SK-N-SH (cell line): ENCODE results near the gene EVC. TPM values are rescaled to one million over a fixed set of nuclear protein-coding genes. Genes with fewer than 3 reads are reported as not detected.

Source experiments
- CTCF ChIA-PET: fragments of 300-600, 350-600 bp; formaldehyde crosslinking; extraction: SDS; loops from one replicate; lab custom pipeline; 2021; lab: Yijun Ruan, JAX
- POLR2A ChIA-PET: fragments of 350-600 bp; sonication (Branson Sonifier 250); formaldehyde crosslinking; extraction: SDS; loops from one replicate; lab custom pipeline; 2020; ENCODE audit warnings: antibody characterized with exemption, inconsistent platforms; lab: Yijun Ruan, JAX
- DNase-seq: peaks from one replicate; pipeline ENCODE4 v3.0.0; 2012
- H2AFZ ChIP-seq: fragments of 200-600 bp; sonication (generic); 2 replicates; pipeline ENCODE4 v1.8.1; 2016; ENCODE audit warnings: antibody characterized with exemption, mild to moderate bottlenecking, low read depth
- H3F3A ChIP-seq: fragments of 200-600 bp; sonication (generic); replicated peaks from 2 replicates; pipeline ENCODE3; 2016; ENCODE audit warnings: antibody characterized with exemption, mild to moderate bottlenecking; ENCODE audit not compliant: insufficient read depth
- H3K27ac ChIP-seq, 2 experiments: fragments of 200-500 bp in 1 of 2; fragments of 200-600 bp in 1 of 2; sonication (Bioruptor generic) in 1 of 2; sonication (generic), shearing (Covaris generic) in 1 of 2; 2 replicates each; pipeline versions ENCODE4 v1.5.1 to v1.6.1; 2014 to 2016; ENCODE audit warnings: low read depth in 2 of 2, inconsistent platforms in 1 of 2, low read length in 1 of 2, mild to moderate bottlenecking in 1 of 2, mixed read lengths in 1 of 2
- H3K27me3 ChIP-seq: fragments of 200-600 bp; sonication (generic), shearing (Covaris generic); 2 replicates; pipeline ENCODE4 v1.6.1; 2016; ENCODE audit warnings: mixed run types; ENCODE audit not compliant: insufficient read depth
- H3K36me3 ChIP-seq, 2 experiments: fragments of 200-500 bp in 1 of 2; fragments of 200-600 bp in 1 of 2; sonication (Bioruptor generic) in 1 of 2; sonication (generic) in 1 of 2; replicated peaks in 1 of 2; 2 replicates each; pipeline versions ENCODE3 to v1.5.1; 2014 to 2016; ENCODE audit warnings: low read length in 1 of 2, mild to moderate bottlenecking in 1 of 2; ENCODE audit not compliant: insufficient read depth in 2 of 2, control insufficient read depth in 1 of 2
- H3K4me1 ChIP-seq, 2 experiments: fragments of 200-500 bp in 1 of 2; fragments of 200-600 bp in 1 of 2; sonication (Bioruptor generic) in 1 of 2; sonication (generic), shearing (Covaris generic) in 1 of 2; 2 replicates each; pipeline versions ENCODE4 v1.5.1 to v1.6.1; 2014 to 2016; ENCODE audit warnings: low read depth in 1 of 2, low read length in 1 of 2, mixed run types in 1 of 2; ENCODE audit not compliant: insufficient read depth in 2 of 2, control insufficient read depth in 1 of 2
- H3K4me2 ChIP-seq: fragments of 200-600 bp; sonication (generic), shearing (Covaris generic); 2 replicates; pipeline ENCODE4 v1.6.1; 2017; ENCODE audit warnings: mixed run types
- H3K4me3 ChIP-seq, 2 experiments: fragments of 200-500 bp in 1 of 2; fragments of 200-600 bp in 1 of 2; sonication (Bioruptor generic) in 1 of 2; sonication (generic), shearing (Covaris generic) in 1 of 2; 2 replicates each; pipeline versions ENCODE4 v1.5.1 to v1.8.1; 2014 to 2016; ENCODE audit warnings: low read depth in 2 of 2, inconsistent platforms in 1 of 2, low read length in 1 of 2, mild to moderate bottlenecking in 1 of 2, mixed read lengths in 1 of 2, moderate library complexity in 1 of 2
- H3K79me2 ChIP-seq: fragments of 200-600 bp; sonication (generic); 2 replicates; pipeline ENCODE4 v1.8.1; 2017; ENCODE audit warnings: mild to moderate bottlenecking; ENCODE audit not compliant: insufficient read depth
- H3K9ac ChIP-seq: fragments of 200-600 bp; sonication (generic); 2 replicates; pipeline ENCODE4 v1.6.1; 2017; ENCODE audit warnings: mixed run types
- H3K9me2 ChIP-seq: fragments of 200-600 bp; sonication (generic); 2 replicates; pipeline ENCODE4 v1.6.1; 2017; ENCODE audit warnings: mixed run types
- H3K9me3 ChIP-seq: fragments of 200-600 bp; sonication (generic); 2 replicates; pipeline ENCODE4 v1.6.1; 2017; ENCODE audit warnings: mixed run types, mild to moderate bottlenecking, moderate library complexity
- H4K20me1 ChIP-seq: fragments of 200-600 bp; sonication (generic); 2 replicates; pipeline ENCODE4 v1.6.1; 2017; ENCODE audit warnings: mild to moderate bottlenecking, mixed run types; ENCODE audit not compliant: insufficient read depth
- FOSL2 ChIP-seq: IDR thresholded peaks from 2 replicates; pipeline ENCODE4 v1.4.0; 2012; ENCODE audit warnings: low read depth, mild to moderate bottlenecking, moderate library complexity, borderline replicate concordance
- FOXJ3 ChIP-seq: sonication (generic); formaldehyde crosslinking; IDR thresholded peaks from 2 replicates; pipeline ENCODE4 v1.5.1; 2020; ENCODE audit warnings: mild to moderate bottlenecking, missing genetic modification reagents
- GATA2 ChIP-seq: sonication (generic); formaldehyde crosslinking; IDR thresholded peaks from 2 replicates; pipeline ENCODE4 v1.5.0; 2020; ENCODE audit warnings: mild to moderate bottlenecking, missing genetic modification reagents
- IRF3 ChIP-seq: fragments of 150-350 bp; IDR thresholded peaks from 2 replicates; pipeline ENCODE4 v1.6.1; 2016; ENCODE audit warnings: mild to moderate bottlenecking, low read depth, low read length
- JUND ChIP-seq: IDR thresholded peaks from 2 replicates; pipeline ENCODE4 v1.4.0; 2012
- MEF2A ChIP-seq: IDR thresholded peaks from 2 replicates; pipeline ENCODE4 v1.4.0; 2012; ENCODE audit warnings: low read depth, borderline replicate concordance
- MXI1 ChIP-seq: IDR thresholded peaks from 2 replicates; pipeline ENCODE4 v1.6.1; 2012; ENCODE audit warnings: mild to moderate bottlenecking, low read depth, low read length, improper control_type of control experiment
- NFIC ChIP-seq: IDR thresholded peaks from 2 replicates; pipeline ENCODE4 v1.4.0; 2012; ENCODE audit warnings: borderline replicate concordance
- NRF1 ChIP-seq: IDR thresholded peaks from 2 replicates; pipeline ENCODE4 v1.6.1; 2012; ENCODE audit warnings: low read depth, mild to moderate bottlenecking, low read length
- POLR2AphosphoS5 ChIP-seq: IDR thresholded peaks from 2 replicates; pipeline ENCODE4 v1.6.1; 2012; ENCODE audit warnings: low read depth, low read length
- RAD21 ChIP-seq: IDR thresholded peaks from 2 replicates; pipeline ENCODE4 v1.6.1; 2012; ENCODE audit warnings: mild to moderate bottlenecking, low read length
- RCOR1 ChIP-seq: fragments of 150-350 bp; IDR thresholded peaks from 2 replicates; pipeline ENCODE4 v1.6.1; 2017; ENCODE audit warnings: antibody characterized with exemption, low read length
- RXRA ChIP-seq: IDR thresholded peaks from 2 replicates; pipeline ENCODE4 v1.4.0; 2012; ENCODE audit warnings: low read depth, mild to moderate bottlenecking, borderline replicate concordance
- SIN3A ChIP-seq: IDR thresholded peaks from 2 replicates; pipeline ENCODE4 v1.6.1; 2012; ENCODE audit warnings: low read depth, mild to moderate bottlenecking, low read length, moderate library complexity, borderline replicate concordance
- SMC3 ChIP-seq: IDR thresholded peaks from 2 replicates; pipeline ENCODE4 v1.6.1; 2012; ENCODE audit warnings: low read depth, low read length, improper control_type of control experiment
- TAF1 ChIP-seq: IDR thresholded peaks from 2 replicates; pipeline ENCODE4 v1.6.1; 2012; ENCODE audit warnings: low read depth, mild to moderate bottlenecking, low read length, moderate library complexity, borderline replicate concordance
- TEAD4 ChIP-seq: IDR thresholded peaks from 2 replicates; pipeline ENCODE4 v1.4.0; 2012; ENCODE audit warnings: mild to moderate bottlenecking, borderline replicate concordance; ENCODE audit not compliant: insufficient read depth
- YY1 ChIP-seq: IDR thresholded peaks from 2 replicates; pipeline ENCODE4 v1.4.0; 2012; ENCODE audit warnings: low read depth, mild to moderate bottlenecking
- WGBS: methylation state at CpG from one replicate; pipeline ENCODE4 v1.1.6; 2017; ENCODE audit warnings: low lambda C conversion rate; 5-methylcytosine and 5-hydroxymethylcytosine counted together
- polyA plus RNA-seq, 3 experiments: library from polyadenylated mRNA; depleted of rRNA; stranded (reverse); fragments of >200 nt; gene quantifications; 2 replicates each; pipeline ENCODE4 v1.2.3, GENCODE V29; 2012
- TF ChIP-seq, protein P1 (sequence below): IDR thresholded peaks from 2 replicates; pipeline ENCODE4 v1.4.0; 2012; ENCODE audit warnings: low read depth
- TF ChIP-seq, protein P2 (sequence below): IDR thresholded peaks from 2 replicates; pipeline ENCODE4; 2012
- TF ChIP-seq, protein P3 (sequence below): IDR thresholded peaks from 2 replicates; pipeline ENCODE4 v1.4.0; 2012; ENCODE audit warnings: low read depth, borderline replicate concordance
- TF ChIP-seq, protein P4 (sequence below): fragments of 150-350 bp; IDR thresholded peaks from 2 replicates; pipeline ENCODE4 v1.6.1; 2017; ENCODE audit warnings: antibody characterized with exemption, low read length, low read depth, borderline replicate concordance

Gene EVC
- polyA plus RNA-seq, 1 of the 3 experiments (the other 2 are of a cell fraction): 3.8 TPM

- no peak overlapping the region for H3K27ac ChIP-seq
- H3K9ac ChIP-seq: no peak overlapping the region
- no peaks in the 10 kb centered on the region for H4K20me1 ChIP-seq
- H3K27me3 ChIP-seq: no peaks in the 10 kb centered on the region
- ChIA-PET CTCF (no interaction called here), POLR2A (no interaction called here)
- no peaks in the 10 kb centered on the region for H3K9me2 ChIP-seq
- H3K9me3 ChIP-seq: no peaks in the 10 kb centered on the region
- H3F3A ChIP-seq: peaks cover 13% of the 10 kb centered on the region
- no peaks in the 10 kb centered on the region for H3K79me2 ChIP-seq
- peaks cover 15 to 21% of the 10 kb centered on the region in 2 experiments for H3K36me3 ChIP-seq
- H2AFZ ChIP-seq: no peak overlapping the region
- H3K4me1 ChIP-seq: peaks cover 0 to 7% of the 10 kb centered on the region in 2 experiments; a peak in 2 of 4 replicates
- DNase-seq: no peak
- WGBS: 86% methylated on average over 4 of the region's 9 CpGs
- no peak for TF ChIP-seq YY1
- no peak for TF ChIP-seq TAF1
- TF ChIP-seq NFIC: no peak
- no peak for TF ChIP-seq MEF2A
- TF ChIP-seq TEAD4: no peak
- no peak overlapping the region for H3K4me3 ChIP-seq
- no peak overlapping the region for H3K4me2 ChIP-seq
These were observed 45.3 kb downstream of the EVC start for GRCh38 chr4:5756271-5756670.

DNA sequence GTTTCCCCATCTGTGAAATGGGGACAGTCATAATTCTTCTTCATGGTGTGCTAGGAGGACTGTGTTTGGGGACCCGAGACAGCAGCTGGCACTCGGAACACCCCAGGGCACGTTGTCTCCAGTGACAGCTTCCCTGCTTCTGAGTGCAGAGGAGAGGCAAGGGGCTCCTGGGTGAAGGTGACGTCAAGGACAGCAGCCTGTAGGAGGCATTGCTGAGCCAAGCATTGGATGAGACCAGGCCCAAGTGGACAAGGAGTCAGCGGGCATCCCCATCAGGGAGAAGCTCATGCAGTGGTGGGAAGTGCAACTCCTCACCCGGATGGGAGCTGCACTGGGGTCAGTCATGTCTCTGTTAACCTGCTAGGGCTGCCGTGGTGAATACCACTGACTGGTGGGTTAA is 46.1 kb downstream of the EVC start:
- ChIA-PET POLR2A (no interaction called here), CTCF (no interaction called here)
- H3K4me1 ChIP-seq: peaks cover 0 to 7% of the 10 kb centered on the region in 2 experiments; a peak in 2 of 4 replicates
- H3K4me3 ChIP-seq: no peak overlapping the region
- no peaks in the 10 kb centered on the region for H4K20me1 ChIP-seq
- 100% methylated on average over 2 of the region's 7 CpGs for WGBS
- H3K4me2 ChIP-seq: no peak overlapping the region
- no peak for DNase-seq
- no peaks in the 10 kb centered on the region for H3K27me3 ChIP-seq
- H3K9me2 ChIP-seq: no peaks in the 10 kb centered on the region
- H3K9me3 ChIP-seq: no peaks in the 10 kb centered on the region
- H3K27ac ChIP-seq: no peak overlapping the region
- no peak overlapping the region for H3K9ac ChIP-seq
- H3K79me2 ChIP-seq: no peaks in the 10 kb centered on the region
- peaks cover 13% of the 10 kb centered on the region for H3F3A ChIP-seq
- peaks cover 13 to 21% of the 10 kb centered on the region in 2 experiments for H3K36me3 ChIP-seq
- no peak overlapping the region for H2AFZ ChIP-seq
- TF ChIP-seq MXI1 (no peak), SMC3 (no peak), FOSL2 (no peak), SIN3A (no peak), IRF3 (no peak), TAF1 (no peak), TEAD4 (no peak), RXRA (no peak), GATA2 (no peak), POLR2AphosphoS5 (no peak), RAD21 (no peak), FOXJ3 (CRISPR knock-in tag) (no peak), RCOR1 (no peak), NRF1 (no peak), JUND (no peak)
- TF ChIP-seq, protein P1, sequence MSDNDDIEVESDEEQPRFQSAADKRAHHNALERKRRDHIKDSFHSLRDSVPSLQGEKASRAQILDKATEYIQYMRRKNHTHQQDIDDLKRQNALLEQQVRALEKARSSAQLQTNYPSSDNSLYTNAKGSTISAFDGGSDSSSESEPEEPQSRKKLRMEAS: no peak
- TF ChIP-seq, protein P2, sequence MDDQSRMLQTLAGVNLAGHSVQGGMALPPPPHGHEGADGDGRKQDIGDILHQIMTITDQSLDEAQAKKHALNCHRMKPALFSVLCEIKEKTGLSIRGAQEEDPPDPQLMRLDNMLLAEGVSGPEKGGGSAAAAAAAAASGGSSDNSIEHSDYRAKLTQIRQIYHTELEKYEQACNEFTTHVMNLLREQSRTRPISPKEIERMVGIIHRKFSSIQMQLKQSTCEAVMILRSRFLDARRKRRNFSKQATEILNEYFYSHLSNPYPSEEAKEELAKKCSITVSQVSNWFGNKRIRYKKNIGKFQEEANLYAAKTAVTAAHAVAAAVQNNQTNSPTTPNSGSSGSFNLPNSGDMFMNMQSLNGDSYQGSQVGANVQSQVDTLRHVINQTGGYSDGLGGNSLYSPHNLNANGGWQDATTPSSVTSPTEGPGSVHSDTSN: no peak
- TF ChIP-seq, protein P3, sequence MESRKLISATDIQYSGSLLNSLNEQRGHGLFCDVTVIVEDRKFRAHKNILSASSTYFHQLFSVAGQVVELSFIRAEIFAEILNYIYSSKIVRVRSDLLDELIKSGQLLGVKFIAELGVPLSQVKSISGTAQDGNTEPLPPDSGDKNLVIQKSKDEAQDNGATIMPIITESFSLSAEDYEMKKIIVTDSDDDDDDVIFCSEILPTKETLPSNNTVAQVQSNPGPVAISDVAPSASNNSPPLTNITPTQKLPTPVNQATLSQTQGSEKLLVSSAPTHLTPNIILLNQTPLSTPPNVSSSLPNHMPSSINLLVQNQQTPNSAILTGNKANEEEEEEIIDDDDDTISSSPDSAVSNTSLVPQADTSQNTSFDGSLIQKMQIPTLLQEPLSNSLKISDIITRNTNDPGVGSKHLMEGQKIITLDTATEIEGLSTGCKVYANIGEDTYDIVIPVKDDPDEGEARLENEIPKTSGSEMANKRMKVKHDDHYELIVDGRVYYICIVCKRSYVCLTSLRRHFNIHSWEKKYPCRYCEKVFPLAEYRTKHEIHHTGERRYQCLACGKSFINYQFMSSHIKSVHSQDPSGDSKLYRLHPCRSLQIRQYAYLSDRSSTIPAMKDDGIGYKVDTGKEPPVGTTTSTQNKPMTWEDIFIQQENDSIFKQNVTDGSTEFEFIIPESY: no peak
- TF ChIP-seq, protein P4, sequence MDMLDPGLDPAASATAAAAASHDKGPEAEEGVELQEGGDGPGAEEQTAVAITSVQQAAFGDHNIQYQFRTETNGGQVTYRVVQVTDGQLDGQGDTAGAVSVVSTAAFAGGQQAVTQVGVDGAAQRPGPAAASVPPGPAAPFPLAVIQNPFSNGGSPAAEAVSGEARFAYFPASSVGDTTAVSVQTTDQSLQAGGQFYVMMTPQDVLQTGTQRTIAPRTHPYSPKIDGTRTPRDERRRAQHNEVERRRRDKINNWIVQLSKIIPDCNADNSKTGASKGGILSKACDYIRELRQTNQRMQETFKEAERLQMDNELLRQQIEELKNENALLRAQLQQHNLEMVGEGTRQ: no peak
